OCI-LY7 (cell line): ENCODE results near the gene LPXN.

Experiments used
- EZH2phosphoT487 ChIP-seq: fragments of 200-600 bp; sonication (generic); IDR thresholded peaks from 2 replicates; pipeline ENCODE4 v1.6.1; 2018; ENCODE audit warnings: low read depth, borderline replicate concordance, mild to moderate bottlenecking, mixed run types, antibody characterized with exemption, low read length, moderate library complexity, mixed read lengths
- TF ChIP-seq, protein P1 (sequence below): fragments of 200-600 bp; sonication (generic); conservative IDR thresholded peaks from 2 replicates; pipeline ENCODE4 v1.5.1; 2014; ENCODE audit warnings: mild to moderate bottlenecking, antibody characterized with exemption, low read length, moderate library complexity, mixed read lengths

DNA sequence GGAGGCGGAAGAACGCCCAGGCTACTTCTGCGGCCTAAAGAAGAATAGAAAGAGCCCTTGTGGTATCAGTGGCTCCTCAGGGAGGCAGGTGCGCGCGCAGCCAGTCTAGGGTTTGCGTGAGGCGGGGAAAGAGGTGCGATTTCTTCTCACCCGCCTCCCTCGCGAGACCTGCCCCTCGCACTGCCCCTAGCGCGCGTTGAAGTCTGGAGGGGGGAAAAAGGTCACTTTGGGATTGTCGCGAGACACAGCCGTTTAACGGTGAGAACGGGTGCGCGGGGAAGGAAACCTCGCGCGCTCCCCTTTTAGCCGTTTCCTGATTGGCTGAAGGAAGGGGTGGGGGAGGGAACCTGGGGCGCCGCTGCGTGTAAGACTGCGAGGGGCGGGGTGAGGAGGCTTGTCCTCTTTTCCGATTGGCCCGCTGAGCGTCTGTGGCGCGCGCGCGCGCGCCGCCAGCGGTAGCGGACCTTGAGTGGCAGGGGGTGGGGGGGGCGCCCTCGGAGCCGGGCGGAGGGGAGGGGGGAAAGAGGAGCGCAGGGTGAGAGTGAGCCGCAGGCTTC, 3.1 kb upstream of the LPXN start, which contains the start of gene ZFP91:
- TF ChIP-seq, protein P1, sequence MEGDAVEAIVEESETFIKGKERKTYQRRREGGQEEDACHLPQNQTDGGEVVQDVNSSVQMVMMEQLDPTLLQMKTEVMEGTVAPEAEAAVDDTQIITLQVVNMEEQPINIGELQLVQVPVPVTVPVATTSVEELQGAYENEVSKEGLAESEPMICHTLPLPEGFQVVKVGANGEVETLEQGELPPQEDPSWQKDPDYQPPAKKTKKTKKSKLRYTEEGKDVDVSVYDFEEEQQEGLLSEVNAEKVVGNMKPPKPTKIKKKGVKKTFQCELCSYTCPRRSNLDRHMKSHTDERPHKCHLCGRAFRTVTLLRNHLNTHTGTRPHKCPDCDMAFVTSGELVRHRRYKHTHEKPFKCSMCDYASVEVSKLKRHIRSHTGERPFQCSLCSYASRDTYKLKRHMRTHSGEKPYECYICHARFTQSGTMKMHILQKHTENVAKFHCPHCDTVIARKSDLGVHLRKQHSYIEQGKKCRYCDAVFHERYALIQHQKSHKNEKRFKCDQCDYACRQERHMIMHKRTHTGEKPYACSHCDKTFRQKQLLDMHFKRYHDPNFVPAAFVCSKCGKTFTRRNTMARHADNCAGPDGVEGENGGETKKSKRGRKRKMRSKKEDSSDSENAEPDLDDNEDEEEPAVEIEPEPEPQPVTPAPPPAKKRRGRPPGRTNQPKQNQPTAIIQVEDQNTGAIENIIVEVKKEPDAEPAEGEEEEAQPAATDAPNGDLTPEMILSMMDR: no peak
- TF ChIP-seq EZH2phosphoT487: no peak
